Thyroid gland (tissue), 4 donors: ENCODE data around the gene WDR49. TPM values are rescaled to one million over a fixed set of nuclear protein-coding genes. Genes with fewer than 3 reads are reported as not detected.

ENCODE experiments used
- DNase-seq, 2 donors: peaks; one replicate each; pipeline ENCODE4 v3.0.0-alpha.2; 2019
- H3K27ac ChIP-seq, 3 donors: fragments of 200-600 bp; sonication (generic); 1 replicate in 2 of 3; 2 replicates in 1 of 3; pipeline ENCODE4 v1.5.1; 2016 to 2019; ENCODE audit warnings: mild to moderate bottlenecking in 1 of 3, moderate library complexity in 1 of 3
- H3K27me3 ChIP-seq: fragments of 200-600 bp; sonication (generic); one replicate; pipeline ENCODE4 v1.5.1; 2019
- H3K36me3 ChIP-seq, 2 donors: fragments of 200-600 bp; sonication (generic); one replicate each; pipeline ENCODE4 v1.5.1; 2016 to 2019
- H3K4me1 ChIP-seq, 2 donors: fragments of 200-600 bp; sonication (generic); one replicate each; pipeline ENCODE4 v1.5.1; 2017 to 2019
- H3K4me3 ChIP-seq, 3 donors: fragments of 200-600 bp; sonication (generic); replicated peaks in 1 of 3; 1 replicate in 2 of 3; 2 replicates in 1 of 3; pipeline ENCODE4 v1.5.1; 2016; ENCODE audit warnings: mild to moderate bottlenecking in 1 of 3
- H3K9me3 ChIP-seq: fragments of 200-600 bp; sonication (generic); one replicate; pipeline ENCODE4 v1.5.1; 2017
- CTCF ChIP-seq, 6 experiments: fragments of 200-600 bp in 3 of 6; fragments of 450-650 bp in 3 of 6; sonication (generic) in 3 of 6; IDR thresholded peaks; one replicate each; pipeline ENCODE4 v1.5.1; 2016 to 2019; ENCODE audit warnings: antibody characterized with exemption in 6 of 6, mild to moderate bottlenecking in 2 of 6, inconsistent platforms in 1 of 6, moderate library complexity in 1 of 6
- POLR2A ChIP-seq, 2 donors: fragments of 450-650 bp; IDR thresholded peaks; one replicate each; pipeline ENCODE4 v1.6.1; 2017; ENCODE audit warnings: antibody characterized with exemption in 2 of 2, mild to moderate bottlenecking in 2 of 2, moderate library complexity in 1 of 2
- WGBS, 2 donors: methylation state at CpG; one replicate each; pipeline ENCODE4 v1.1.5; 2017; 5-methylcytosine and 5-hydroxymethylcytosine counted together
- intact Hi-C: fragments of 100-400 bp; cut with DNase I; formaldehyde crosslinking; loops from one replicate; pipeline ENCODE4 v1.15.1; 2023
- total RNA-seq, 4 donors: library from RNA; depleted of rRNA; stranded (reverse); fragments of >200 nt; gene quantifications; one replicate each; pipeline ENCODE4 v1.2.3, GENCODE V29; 2016

WDR49 gene
- total RNA-seq, 4 donors from 2014 or later, result 0.56 to 2.2 (median 1.6) TPM

- no peaks in the 10 kb centered on the region for H3K9me3 ChIP-seq
- H3K36me3 ChIP-seq, result no peaks in the 10 kb centered on the region
- H3K27me3 ChIP-seq, result no peaks in the 10 kb centered on the region
- TF ChIP-seq POLR2A (IDR thresholded peaks at IDR 0.05) (no peak), CTCF (IDR thresholded peaks at IDR 0.05) (no peak)
- no peaks in the 10 kb centered on the region for H3K4me1 ChIP-seq
- no peak overlapping the region for H3K4me3 ChIP-seq
- no peak for DNase-seq
- H3K27ac ChIP-seq, result no peak overlapping the region
- 86 to 92% methylated on average over 4 of the region's 4 CpGs for WGBS, 2 donors
- intact Hi-C loops, result no loop called here
These were observed 93.8 kb downstream of the WDR49 start for GRCh38 chr3:167559924-167560323.

GRCh38 chr3:167554898-167555297, 98.8 kb downstream of the WDR49 start:
- Histone ChIP-seq H3K27me3 (no peaks in the 10 kb centered on the region), H3K27ac (no peak overlapping the region), H3K36me3 (no peaks in the 10 kb centered on the region), H3K4me3 (no peak overlapping the region), H3K4me1 (no peaks in the 10 kb centered on the region), H3K9me3 (no peaks in the 10 kb centered on the region)
- intact Hi-C loops, result no loop called here
- DNase-seq, result no peak
- TF ChIP-seq CTCF (IDR thresholded peaks at IDR 0.05) (no peak), POLR2A (IDR thresholded peaks at IDR 0.05) (no peak)
- WGBS, 2 donors, result 71 to 79% methylated on average over 3 of the region's 3 CpGs

- Histone ChIP-seq H3K36me3 (no peaks in the 10 kb centered on the region), H3K27ac (no peak overlapping the region), H3K27me3 (no peaks in the 10 kb centered on the region), H3K4me1 (no peaks in the 10 kb centered on the region), H3K9me3 (no peaks in the 10 kb centered on the region), H3K4me3 (no peak overlapping the region)
- DNase-seq, result no peak
- 65 to 69% methylated on average over 1 of the region's 1 CpG for WGBS, 2 donors
- intact Hi-C loops, result no loop called here
- TF ChIP-seq CTCF (IDR thresholded peaks at IDR 0.05) (no peak), POLR2A (IDR thresholded peaks at IDR 0.05) (no peak)
These were observed 115.7 kb downstream of the WDR49 start for GRCh38 chr3:167538081-167538480.

- H3K27ac ChIP-seq, result no peak overlapping the region
- no peak overlapping the region for H3K4me3 ChIP-seq
- DNase-seq, result no peak
- no peaks in the 10 kb centered on the region for H3K4me1 ChIP-seq
- H3K9me3 ChIP-seq, result no peaks in the 10 kb centered on the region
- H3K36me3 ChIP-seq, result no peaks in the 10 kb centered on the region
- intact Hi-C loops, result no loop called here
- H3K27me3 ChIP-seq, result no peaks in the 10 kb centered on the region
- no peak for TF ChIP-seq CTCF (IDR thresholded peaks at IDR 0.05)
- no peak for TF ChIP-seq POLR2A (IDR thresholded peaks at IDR 0.05)
These were observed 132.8 kb downstream of the WDR49 start for GRCh38 chr3:167521006-167521355.

GRCh38 chr3:167520266-167521005, 133.3 kb downstream of the WDR49 start:
- intact Hi-C loops, result no loop called here
- Histone ChIP-seq H3K4me1 (no peaks in the 10 kb centered on the region), H3K27me3 (no peaks in the 10 kb centered on the region), H3K27ac (no peak overlapping the region), H3K4me3 (no peak overlapping the region), H3K9me3 (no peaks in the 10 kb centered on the region), H3K36me3 (no peaks in the 10 kb centered on the region)
- WGBS, 2 donors, result 94 to 98% methylated on average over 2 of the region's 2 CpGs
- no peak for TF ChIP-seq POLR2A (IDR thresholded peaks at IDR 0.05)
- no peak for TF ChIP-seq CTCF (IDR thresholded peaks at IDR 0.05)
- no peak for DNase-seq
